SK-N-SH (cell line): ENCODE results near the gene SLC16A12. TPM values are rescaled to one million over a fixed set of nuclear protein-coding genes. Genes with fewer than 3 reads are reported as not detected.

Source experiments
- CTCF ChIA-PET: fragments of 300-600, 350-600 bp; formaldehyde crosslinking; extraction: SDS; loops from one replicate; lab custom pipeline; 2021; lab: Yijun Ruan, JAX
- POLR2A ChIA-PET: fragments of 350-600 bp; sonication (Branson Sonifier 250); formaldehyde crosslinking; extraction: SDS; loops from one replicate; lab custom pipeline; 2020; ENCODE audit warnings: antibody characterized with exemption, inconsistent platforms; lab: Yijun Ruan, JAX
- DNase-seq: peaks from one replicate; pipeline ENCODE4 v3.0.0; 2012
- H2AFZ ChIP-seq: fragments of 200-600 bp; sonication (generic); 2 replicates; pipeline ENCODE4 v1.8.1; 2016; ENCODE audit warnings: antibody characterized with exemption, mild to moderate bottlenecking, low read depth
- H3F3A ChIP-seq: fragments of 200-600 bp; sonication (generic); replicated peaks from 2 replicates; pipeline ENCODE3; 2016; ENCODE audit warnings: antibody characterized with exemption, mild to moderate bottlenecking; ENCODE audit not compliant: insufficient read depth
- H3K27ac ChIP-seq, 2 experiments: fragments of 200-500 bp in 1 of 2; fragments of 200-600 bp in 1 of 2; sonication (Bioruptor generic) in 1 of 2; sonication (generic), shearing (Covaris generic) in 1 of 2; 2 replicates each; pipeline versions ENCODE4 v1.5.1 to v1.6.1; 2014 to 2016; ENCODE audit warnings: low read depth in 2 of 2, inconsistent platforms in 1 of 2, low read length in 1 of 2, mild to moderate bottlenecking in 1 of 2, mixed read lengths in 1 of 2
- H3K27me3 ChIP-seq: fragments of 200-600 bp; sonication (generic), shearing (Covaris generic); 2 replicates; pipeline ENCODE4 v1.6.1; 2016; ENCODE audit warnings: mixed run types; ENCODE audit not compliant: insufficient read depth
- H3K36me3 ChIP-seq, 2 experiments: fragments of 200-500 bp in 1 of 2; fragments of 200-600 bp in 1 of 2; sonication (Bioruptor generic) in 1 of 2; sonication (generic) in 1 of 2; replicated peaks in 1 of 2; 2 replicates each; pipeline versions ENCODE3 to v1.5.1; 2014 to 2016; ENCODE audit warnings: low read length in 1 of 2, mild to moderate bottlenecking in 1 of 2; ENCODE audit not compliant: insufficient read depth in 2 of 2, control insufficient read depth in 1 of 2
- H3K4me1 ChIP-seq, 2 experiments: fragments of 200-500 bp in 1 of 2; fragments of 200-600 bp in 1 of 2; sonication (Bioruptor generic) in 1 of 2; sonication (generic), shearing (Covaris generic) in 1 of 2; 2 replicates each; pipeline versions ENCODE4 v1.5.1 to v1.6.1; 2014 to 2016; ENCODE audit warnings: low read depth in 1 of 2, low read length in 1 of 2, mixed run types in 1 of 2; ENCODE audit not compliant: insufficient read depth in 2 of 2, control insufficient read depth in 1 of 2
- H3K4me2 ChIP-seq: fragments of 200-600 bp; sonication (generic), shearing (Covaris generic); 2 replicates; pipeline ENCODE4 v1.6.1; 2017; ENCODE audit warnings: mixed run types
- H3K4me3 ChIP-seq, 2 experiments: fragments of 200-500 bp in 1 of 2; fragments of 200-600 bp in 1 of 2; sonication (Bioruptor generic) in 1 of 2; sonication (generic), shearing (Covaris generic) in 1 of 2; 2 replicates each; pipeline versions ENCODE4 v1.5.1 to v1.8.1; 2014 to 2016; ENCODE audit warnings: low read depth in 2 of 2, inconsistent platforms in 1 of 2, low read length in 1 of 2, mild to moderate bottlenecking in 1 of 2, mixed read lengths in 1 of 2, moderate library complexity in 1 of 2
- H3K79me2 ChIP-seq: fragments of 200-600 bp; sonication (generic); 2 replicates; pipeline ENCODE4 v1.8.1; 2017; ENCODE audit warnings: mild to moderate bottlenecking; ENCODE audit not compliant: insufficient read depth
- H3K9ac ChIP-seq: fragments of 200-600 bp; sonication (generic); 2 replicates; pipeline ENCODE4 v1.6.1; 2017; ENCODE audit warnings: mixed run types
- H3K9me2 ChIP-seq: fragments of 200-600 bp; sonication (generic); 2 replicates; pipeline ENCODE4 v1.6.1; 2017; ENCODE audit warnings: mixed run types
- H3K9me3 ChIP-seq: fragments of 200-600 bp; sonication (generic); 2 replicates; pipeline ENCODE4 v1.6.1; 2017; ENCODE audit warnings: mixed run types, mild to moderate bottlenecking, moderate library complexity
- H4K20me1 ChIP-seq: fragments of 200-600 bp; sonication (generic); 2 replicates; pipeline ENCODE4 v1.6.1; 2017; ENCODE audit warnings: mild to moderate bottlenecking, mixed run types; ENCODE audit not compliant: insufficient read depth
- EP300 ChIP-seq, 2 experiments: IDR thresholded peaks; 2 replicates each; pipeline versions ENCODE4 v1.4.0 to v1.6.1; 2012; ENCODE audit warnings: borderline replicate concordance in 1 of 2, low read depth in 1 of 2, low read length in 1 of 2
- FOSL2 ChIP-seq: IDR thresholded peaks from 2 replicates; pipeline ENCODE4 v1.4.0; 2012; ENCODE audit warnings: low read depth, mild to moderate bottlenecking, moderate library complexity, borderline replicate concordance
- FOXJ3 ChIP-seq: sonication (generic); formaldehyde crosslinking; IDR thresholded peaks from 2 replicates; pipeline ENCODE4 v1.5.1; 2020; ENCODE audit warnings: mild to moderate bottlenecking, missing genetic modification reagents
- GABPA ChIP-seq: IDR thresholded peaks from 2 replicates; pipeline ENCODE4 v1.4.0; 2012; ENCODE audit warnings: low read depth, mild to moderate bottlenecking
- GATA2 ChIP-seq: sonication (generic); formaldehyde crosslinking; IDR thresholded peaks from 2 replicates; pipeline ENCODE4 v1.5.0; 2020; ENCODE audit warnings: mild to moderate bottlenecking, missing genetic modification reagents
- JUND ChIP-seq: IDR thresholded peaks from 2 replicates; pipeline ENCODE4 v1.4.0; 2012
- MAX ChIP-seq: IDR thresholded peaks from 2 replicates; pipeline ENCODE4 v1.4.0; 2012; ENCODE audit warnings: low read depth
- MXI1 ChIP-seq: IDR thresholded peaks from 2 replicates; pipeline ENCODE4 v1.6.1; 2012; ENCODE audit warnings: mild to moderate bottlenecking, low read depth, low read length, improper control_type of control experiment
- NRF1 ChIP-seq: IDR thresholded peaks from 2 replicates; pipeline ENCODE4 v1.6.1; 2012; ENCODE audit warnings: low read depth, mild to moderate bottlenecking, low read length
- POLR2AphosphoS5 ChIP-seq: IDR thresholded peaks from 2 replicates; pipeline ENCODE4 v1.6.1; 2012; ENCODE audit warnings: low read depth, low read length
- RAD21 ChIP-seq: IDR thresholded peaks from 2 replicates; pipeline ENCODE4 v1.6.1; 2012; ENCODE audit warnings: mild to moderate bottlenecking, low read length
- RFX5 ChIP-seq: IDR thresholded peaks from 2 replicates; pipeline ENCODE4 v1.6.1; 2012; ENCODE audit warnings: mild to moderate bottlenecking, improper control_type of control experiment, low read length
- RXRA ChIP-seq: IDR thresholded peaks from 2 replicates; pipeline ENCODE4 v1.4.0; 2012; ENCODE audit warnings: low read depth, mild to moderate bottlenecking, borderline replicate concordance
- SIN3A ChIP-seq: IDR thresholded peaks from 2 replicates; pipeline ENCODE4 v1.6.1; 2012; ENCODE audit warnings: low read depth, mild to moderate bottlenecking, low read length, moderate library complexity, borderline replicate concordance
- TAF1 ChIP-seq: IDR thresholded peaks from 2 replicates; pipeline ENCODE4 v1.6.1; 2012; ENCODE audit warnings: low read depth, mild to moderate bottlenecking, low read length, moderate library complexity, borderline replicate concordance
- TCF12 ChIP-seq: IDR thresholded peaks from 2 replicates; pipeline ENCODE4 v1.4.0; 2012
- USF2 ChIP-seq: fragments of 150-350 bp; IDR thresholded peaks from 2 replicates; pipeline ENCODE4 v1.6.1; 2017; ENCODE audit warnings: antibody characterized with exemption, low read length, low read depth, borderline replicate concordance
- YY1 ChIP-seq: IDR thresholded peaks from 2 replicates; pipeline ENCODE4 v1.4.0; 2012; ENCODE audit warnings: low read depth, mild to moderate bottlenecking
- ZBTB33 ChIP-seq: IDR thresholded peaks from 2 replicates; pipeline ENCODE4 v1.4.0; 2012; ENCODE audit warnings: low read depth, borderline replicate concordance
- WGBS: methylation state at CpG from one replicate; pipeline ENCODE4 v1.1.6; 2017; ENCODE audit warnings: low lambda C conversion rate; 5-methylcytosine and 5-hydroxymethylcytosine counted together
- polyA plus RNA-seq, 3 experiments: library from polyadenylated mRNA; depleted of rRNA; stranded (reverse); fragments of >200 nt; gene quantifications; 2 replicates each; pipeline ENCODE4 v1.2.3, GENCODE V29; 2012

SLC16A12 gene
- polyA plus RNA-seq, 1 of the 3 experiments (the other 2 are of a cell fraction), result 0.13 TPM

- TF ChIP-seq RFX5 (no peak), GABPA (no peak), TAF1 (no peak), ZBTB33 (no peak), MAX (no peak), GATA2 (CRISPR knock-in tag) (no peak), POLR2AphosphoS5 (no peak), EP300 (IDR thresholded peaks at IDR 0.05; ENCODE audit: borderline replicate concordance in 1 of 2, low read depth in 1 of 2, low read length in 1 of 2) (no peak), RAD21 (no peak), NRF1 (no peak), TCF12 (no peak), JUND (no peak), MXI1 (no peak), SIN3A (no peak), YY1 (no peak), FOSL2 (no peak), RXRA (no peak), FOXJ3 (no peak), USF2 (no peak)
- TF ChIP-seq, all 33 proteins: peak for 0
- ChIA-PET POLR2A (no interaction called here), CTCF (interaction anchor here (1.4 kb wide), 1 partner anchor 12 kb away, joined by 6 read pairs; no protein-coding TSS in a partner anchor)
- H3K27me3 ChIP-seq, result no peaks in the 10 kb centered on the region
- 62% methylated on average over 1 of the region's 1 CpG for WGBS
- H3F3A ChIP-seq, result peaks cover 4% of the 10 kb centered on the region
- no peaks in the 10 kb centered on the region for H3K9me3 ChIP-seq
- no peak overlapping the region for H3K4me2 ChIP-seq
- no peaks in the 10 kb centered on the region for H3K79me2 ChIP-seq
- DNase-seq, result no peak
- no peaks in the 10 kb centered on the region for H4K20me1 ChIP-seq
- no peaks in the 10 kb centered on the region; a peak in 1 of 4 replicates for H3K4me1 ChIP-seq
- no peak overlapping the region for H3K4me3 ChIP-seq
- H2AFZ ChIP-seq, result no peak overlapping the region
- no peak overlapping the region for H3K27ac ChIP-seq
- no peaks in the 10 kb centered on the region for H3K9me2 ChIP-seq
- no peak overlapping the region for H3K9ac ChIP-seq
- H3K36me3 ChIP-seq, result no peaks in the 10 kb centered on the region
Measured at GRCh38 chr10:89574368-89574767, 39.0 kb upstream of the SLC16A12 start.
